Kidney tubule cell (primary cell): ENCODE measurements around the gene ELOF1.

Experiments used
- DNase-seq: peaks from one replicate; pipeline ENCODE4 v3.0.0-alpha.2; 2018; ENCODE audit warnings: low spot score

ELOF1 gene

GRCh38 chr19:11535792-11536595 lies 23.0 kb downstream of the ELOF1 start:
- DNase-seq = peak; percentile 89

- DNase-seq = no peak
Observed at GRCh38 chr19:11534948-11535347, 24.1 kb downstream of the ELOF1 start.

GRCh38 chr19:11534538-11534937 lies 24.5 kb downstream of the ELOF1 start:
- DNase-seq = no peak

GRCh38 chr19:11530432-11530831 lies 28.6 kb downstream of the ELOF1 start:
- DNase-seq = peak; percentile 72

GRCh38 chr19:11528551-11529341 lies 30.3 kb downstream of the ELOF1 start, which contains the start of gene ECSIT:
Gene ECSIT (minus strand): TSS chr19:11529134. CDS start chr19:11519170, 9,964 bp downstream.
- DNase-seq = peak; percentile 99

- DNase-seq = no peak
Observed at GRCh38 chr19:11519138-11519537, 39.9 kb downstream of the ELOF1 start.

GRCh38 chr19:11513946-11514345 lies 45.1 kb downstream of the ELOF1 start:
- DNase-seq = no peak

- no peak for DNase-seq
Observed at GRCh38 chr19:11510444-11510843, 48.6 kb downstream of the ELOF1 start.

GRCh38 chr19:11507370-11508078 lies 51.5 kb downstream of the ELOF1 start:
- DNase-seq = no peak

GRCh38 chr19:11506967-11507366 lies 52.1 kb downstream of the ELOF1 start:
- no peak for DNase-seq

- DNase-seq = no peak
Observed at GRCh38 chr19:11506101-11506555, 52.9 kb downstream of the ELOF1 start.

GRCh38 chr19:11505504-11506100 lies 53.4 kb downstream of the ELOF1 start, which contains the start of gene ZNF653:
Gene ZNF653 (minus strand): TSS chr19:11505839. CDS start chr19:11505786, 53 bp downstream.
- DNase-seq = peak; percentile 95

- DNase-seq = peak; percentile 98
Observed at GRCh38 chr19:11505032-11505503, 54.0 kb downstream of the ELOF1 start.

- no peak for DNase-seq
Observed at GRCh38 chr19:11504502-11505031, 54.5 kb downstream of the ELOF1 start.
